ENCODE measurements around the gene PMEPA1.
A peak's percentile ranks its signal among the peaks of the same experiment; 100 is the strongest.

The PMEPA1 gene

DNA sequence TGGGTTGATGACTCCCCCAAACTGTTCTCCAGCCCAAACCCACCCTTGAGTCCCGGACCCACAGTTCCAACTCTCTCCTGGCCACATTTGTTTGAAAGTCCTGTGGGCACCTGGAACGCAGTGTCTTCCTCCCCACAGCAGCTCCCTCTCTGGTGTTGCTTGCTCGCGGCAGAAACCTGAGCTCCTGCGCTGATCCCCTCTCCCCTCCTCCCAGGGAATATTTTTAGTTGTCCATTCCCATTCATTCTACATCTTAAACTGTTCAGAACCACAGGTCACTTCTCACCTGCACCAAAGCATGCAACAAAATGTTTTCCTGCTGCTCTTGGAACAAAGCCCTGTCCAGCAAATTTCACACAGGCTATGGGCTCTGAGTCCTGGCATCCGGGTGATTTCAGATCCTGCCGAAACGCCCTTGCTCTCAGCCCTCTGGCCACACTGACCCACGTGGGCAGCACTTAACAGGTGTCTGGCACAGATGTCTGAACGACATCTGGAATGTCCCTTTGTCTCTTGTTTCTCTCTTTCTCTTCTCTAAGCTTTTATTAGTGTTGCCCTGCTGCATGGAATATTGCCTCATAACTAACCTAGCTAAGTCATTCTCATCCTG is 27.0 kb upstream of the PMEPA1 start:
- DNase-seq (ENCODE audit: low spot score), result no peak

GRCh38 chr20:57735831-57736737 is 26.3 kb upstream of the PMEPA1 start:
- no peak for DNase-seq (ENCODE audit: low spot score)

DNA sequence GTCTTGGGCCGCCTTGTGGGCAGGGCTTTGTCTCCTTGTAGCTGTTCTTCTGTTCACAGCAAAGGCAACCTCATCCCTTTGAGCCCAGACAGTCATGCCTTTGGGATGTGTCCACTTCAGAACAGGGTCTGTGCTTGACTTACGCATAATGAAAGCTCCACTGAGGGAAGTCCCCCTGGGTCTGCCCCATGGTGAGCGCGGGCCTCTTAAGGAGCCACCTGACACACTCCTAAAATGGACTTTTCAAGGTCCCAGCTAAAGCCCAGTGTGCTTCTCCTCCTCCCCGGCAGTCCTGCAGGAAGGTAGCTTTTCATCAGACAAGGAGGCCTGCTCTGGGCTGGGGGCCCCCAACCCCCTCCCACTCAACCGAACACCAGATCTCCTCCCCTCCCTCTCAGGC is 24.9 kb upstream of the PMEPA1 start:
- DNase-seq (ENCODE audit: low spot score), result no peak

DNA sequence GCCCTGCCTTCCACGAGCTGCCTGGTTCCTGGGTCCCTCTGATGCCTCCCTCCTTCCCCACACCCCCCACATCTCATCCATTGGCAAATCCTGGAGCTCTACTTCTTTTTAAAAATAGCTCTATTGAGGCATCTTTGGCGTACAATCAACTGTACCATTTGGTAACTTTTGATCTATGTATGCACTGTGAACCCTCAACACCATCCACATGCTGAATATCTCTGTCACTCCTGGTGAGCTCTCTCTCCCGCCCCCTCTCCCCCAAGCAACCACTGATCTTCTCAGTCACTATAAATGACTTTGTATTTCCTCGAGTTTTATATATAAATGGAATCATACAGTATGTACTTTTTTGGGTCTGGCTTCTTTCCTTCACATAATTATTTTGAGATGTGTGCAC is 22.4 kb upstream of the PMEPA1 start:
- no peak for DNase-seq (ENCODE audit: low spot score)

- no peak for DNase-seq (ENCODE audit: low spot score)
Observed at GRCh38 chr20:57728762-57729161, 18.9 kb upstream of the PMEPA1 start.

DNA sequence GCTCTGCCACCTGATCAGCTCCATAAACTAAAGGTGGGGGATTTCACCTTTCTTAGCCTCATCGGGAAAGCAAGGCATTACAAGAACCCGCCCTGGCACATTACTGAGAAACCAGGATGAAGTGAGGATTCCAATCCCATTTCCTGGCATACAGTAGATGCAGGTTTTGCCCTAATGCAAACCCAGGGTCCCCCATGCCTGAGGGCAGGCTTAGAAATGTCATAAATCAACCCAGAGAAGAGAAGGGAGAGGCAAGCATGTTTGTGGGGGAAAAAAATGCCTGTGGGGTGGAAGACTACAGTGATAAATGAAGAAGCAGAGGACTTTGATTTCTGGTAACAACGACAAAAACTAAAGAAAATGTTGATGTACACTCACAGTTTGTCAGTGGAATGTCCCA is 18.0 kb upstream of the PMEPA1 start:
- DNase-seq (ENCODE audit: low spot score), result no peak

DNA sequence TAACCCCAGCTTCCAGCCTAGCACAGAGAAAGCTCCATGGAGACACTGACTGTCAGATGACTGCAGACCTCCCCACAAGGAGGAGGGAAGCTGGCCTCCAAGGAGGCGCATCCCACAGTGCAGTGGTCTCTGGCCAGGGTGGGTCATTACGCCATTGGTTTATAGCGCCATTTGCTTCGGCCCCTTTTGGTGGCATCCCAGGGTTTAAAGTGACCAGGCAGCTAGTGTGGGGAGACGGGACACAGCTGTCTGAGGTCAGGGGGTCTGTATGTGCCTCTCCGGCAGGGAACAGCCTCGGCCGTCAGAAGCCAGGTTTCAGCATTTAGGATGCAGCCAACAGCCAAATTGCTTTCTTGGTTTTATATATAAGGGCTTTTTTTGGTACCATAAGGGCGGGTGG is 15.8 kb upstream of the PMEPA1 start:
- DNase-seq (ENCODE audit: low spot score), result no peak

DNA sequence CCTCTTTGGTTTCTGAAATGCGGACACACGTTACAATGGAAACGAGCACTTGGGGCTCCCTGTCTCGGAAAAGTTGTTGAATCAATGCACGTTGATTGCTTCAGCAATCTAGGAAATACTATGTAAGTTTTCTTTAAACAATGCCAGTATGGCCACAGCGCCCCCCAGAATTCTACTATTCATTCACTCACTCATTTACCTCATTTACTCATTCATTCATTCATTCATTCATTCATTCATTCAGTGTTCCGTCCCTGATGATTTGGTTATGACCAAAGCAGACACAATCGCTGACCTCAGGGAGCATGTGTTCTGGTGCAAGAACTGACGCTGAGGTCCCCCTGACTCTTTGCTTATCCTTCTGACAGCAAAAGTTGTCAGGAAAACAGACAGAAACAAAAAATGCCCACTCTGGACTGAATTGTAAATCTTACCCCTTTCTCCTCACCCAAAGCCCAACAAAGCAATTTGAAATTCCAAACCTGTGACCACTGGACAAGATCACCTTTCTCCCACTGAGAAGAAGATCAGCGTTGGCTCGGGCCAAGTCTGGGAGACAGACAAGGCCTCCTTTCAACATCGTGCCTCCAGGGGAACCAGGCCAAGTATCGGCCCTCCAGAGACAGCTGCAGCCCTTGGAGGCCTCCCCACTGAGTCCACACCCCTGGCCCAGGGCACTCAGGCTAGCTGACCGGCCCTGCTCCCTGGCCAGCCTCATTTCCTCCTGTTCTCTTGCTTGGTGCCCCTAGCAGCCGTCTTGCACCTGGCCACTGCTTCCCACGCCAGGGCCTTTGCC is 15.0 kb upstream of the PMEPA1 start:
- no peak for DNase-seq (ENCODE audit: low spot score)

DNA sequence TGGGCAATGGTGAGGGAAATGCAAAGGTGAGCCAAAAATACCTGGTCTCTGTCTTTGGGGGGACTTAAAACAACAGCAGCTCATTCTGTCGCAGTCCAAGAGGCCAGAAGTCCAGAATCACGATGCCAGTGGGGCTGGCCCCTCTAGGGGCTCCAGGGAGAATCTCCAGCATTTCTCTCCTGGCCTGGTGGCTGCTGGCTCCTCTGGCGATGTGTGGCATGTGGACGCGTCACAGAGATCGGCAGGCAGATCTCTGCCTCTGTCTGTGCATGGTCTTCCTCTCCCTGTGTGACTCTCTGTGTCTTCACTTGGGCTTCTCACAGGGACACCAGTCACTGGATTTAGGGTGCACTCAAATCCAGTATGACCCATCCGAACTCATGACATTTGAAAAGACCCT is 14.0 kb upstream of the PMEPA1 start:
- DNase-seq (ENCODE audit: low spot score), result no peak

- no peak for DNase-seq (ENCODE audit: low spot score)
Observed at GRCh38 chr20:57719951-57720350, 10.1 kb upstream of the PMEPA1 start.

- peak; percentile 94 for DNase-seq (ENCODE audit: low spot score)
Observed at GRCh38 chr20:57718490-57719009, 8.7 kb upstream of the PMEPA1 start.

GRCh38 chr20:57717797-57718196 is 8.0 kb upstream of the PMEPA1 start:
- no peak for DNase-seq (ENCODE audit: low spot score)

- DNase-seq (ENCODE audit: low spot score), result no peak
Observed at GRCh38 chr20:57716901-57717300, 7.1 kb upstream of the PMEPA1 start.

- DNase-seq (ENCODE audit: low spot score), result no peak
Observed at GRCh38 chr20:57716202-57716601, 6.4 kb upstream of the PMEPA1 start.

GRCh38 chr20:57715268-57715904 is 5.6 kb upstream of the PMEPA1 start:
- no peak for DNase-seq (ENCODE audit: low spot score)

GRCh38 chr20:57714409-57715267 is 4.8 kb upstream of the PMEPA1 start:
- no peak for DNase-seq (ENCODE audit: low spot score)

DNA sequence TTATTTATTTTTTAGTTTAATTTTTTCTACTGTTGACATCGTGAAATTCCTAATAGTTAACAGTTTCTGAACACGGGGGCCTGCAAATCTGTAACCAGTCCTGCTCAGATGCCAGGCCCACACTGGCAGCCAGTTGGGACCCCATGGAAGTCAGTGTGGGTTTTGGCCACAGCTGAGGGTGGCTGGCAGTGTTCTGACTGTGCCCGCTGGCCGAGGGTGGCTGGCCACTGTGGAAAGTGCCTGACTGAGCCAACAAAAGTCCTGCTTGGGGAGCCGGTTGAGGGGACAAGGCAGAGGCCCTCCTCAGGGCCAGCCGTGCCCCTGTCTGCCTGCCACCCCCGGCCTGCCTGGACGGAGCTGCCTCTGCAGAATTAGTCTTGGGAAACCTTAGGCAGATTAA is 4.1 kb upstream of the PMEPA1 start:
- DNase-seq (ENCODE audit: low spot score), result no peak

GRCh38 chr20:57713505-57713903 is 3.7 kb upstream of the PMEPA1 start:
- no peak for DNase-seq (ENCODE audit: low spot score)

DNA sequence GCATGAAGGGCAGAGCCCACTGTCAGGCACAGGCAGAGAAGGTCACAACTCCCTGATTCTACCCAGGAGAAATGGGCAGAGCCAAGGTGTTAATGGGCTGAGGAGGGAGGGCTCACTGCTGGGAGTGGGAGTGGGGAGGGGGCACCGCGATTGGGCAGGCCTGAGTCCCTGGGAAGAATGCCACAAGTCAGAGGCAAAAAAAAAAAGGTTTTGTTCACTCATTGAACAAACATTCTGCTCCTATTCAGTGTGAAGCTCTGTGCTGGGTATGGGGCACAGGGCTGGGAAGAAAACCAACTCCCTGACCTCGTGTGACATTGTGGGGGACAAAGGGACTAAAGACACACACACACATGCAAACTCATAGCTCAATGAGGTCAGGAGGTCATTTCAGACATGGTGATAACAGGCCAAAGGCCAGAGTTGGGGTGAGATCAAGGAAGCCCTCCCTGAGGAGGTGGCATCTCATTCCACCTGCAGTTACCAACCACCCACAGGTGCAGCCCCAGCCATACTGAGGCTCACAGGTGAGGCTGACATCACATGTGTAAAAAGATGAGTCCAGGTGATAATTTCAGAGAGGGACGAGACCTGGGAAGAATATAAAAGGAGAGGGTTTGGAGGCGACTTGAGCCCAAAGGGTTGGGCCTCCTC is 3.2 kb upstream of the PMEPA1 start:
- no peak for DNase-seq (ENCODE audit: low spot score)

DNA sequence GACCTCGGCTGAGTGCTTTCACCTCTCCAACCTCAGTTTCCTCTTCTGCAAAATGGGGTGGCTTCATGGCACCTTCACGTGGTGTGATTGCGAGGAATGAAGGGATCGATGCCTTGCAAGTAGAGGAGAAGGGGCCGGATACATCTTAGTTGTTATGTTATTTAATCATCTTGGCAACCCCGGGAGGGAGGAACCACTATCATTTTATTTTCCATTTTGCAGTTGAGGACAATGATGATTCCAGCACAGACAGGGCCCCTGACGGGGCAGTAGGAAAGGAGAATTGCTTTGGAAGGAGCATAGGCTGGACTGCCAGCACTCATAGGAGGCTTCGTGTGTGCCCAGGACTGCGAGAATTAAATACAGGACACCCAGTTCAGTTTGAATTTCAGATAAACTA is 2.5 kb upstream of the PMEPA1 start:
- DNase-seq (ENCODE audit: low spot score), result no peak

GRCh38 chr20:57711826-57712225 is 2.0 kb upstream of the PMEPA1 start:
- DNase-seq (ENCODE audit: low spot score), result no peak
